SU-DHL-6 (cell line): Measurements from ENCODE around the gene PRTG.

Experiments
- CTCF ChIP-seq: fragments of 200-600 bp; sonication (generic); IDR thresholded peaks from one replicate; pipeline ENCODE4 v1.5.1; 2017; ENCODE audit warnings: antibody characterized with exemption, mild to moderate bottlenecking, low read length, moderate library complexity; ENCODE audit not compliant: insufficient read depth, poor library complexity, severe bottlenecking
- EZH2phosphoT487 ChIP-seq: fragments of 200-600 bp; sonication (generic), shearing (Covaris generic); conservative IDR thresholded peaks from 2 replicates; pipeline ENCODE4 v1.6.1; 2018; ENCODE audit warnings: mild to moderate bottlenecking, antibody characterized with exemption, low read length, moderate library complexity, mixed read lengths

- TF ChIP-seq CTCF = no peak
- TF ChIP-seq EZH2phosphoT487 = no peak
Measured at GRCh38 chr15:55694652-55695150, 48.3 kb downstream of the PRTG start.
